HFFc6 (cell line): ENCODE data around the gene OST4. TPM values are rescaled to one million over a fixed set of nuclear protein-coding genes. Genes with fewer than 3 reads are reported as not detected.

Experiments
- DNase-seq: peaks from one replicate; pipeline ENCODE4 v3.0.0-alpha.2; 2018
- H3K27ac Mint-ChIP-seq: 2 replicates; pipeline ENCODE4 v1.8.0; 2020; ENCODE audit warnings: mild to moderate bottlenecking, mixed read lengths
- H3K27me3 Mint-ChIP-seq: 2 replicates; pipeline ENCODE4 v1.8.0; 2021; ENCODE audit warnings: mild to moderate bottlenecking, moderate library complexity, mixed read lengths; ENCODE audit not compliant: insufficient read depth
- H3K36me3 Mint-ChIP-seq: 2 replicates; pipeline ENCODE4 v1.8.0; 2021; ENCODE audit warnings: low read depth, mixed read lengths
- H3K4me1 Mint-ChIP-seq: 2 replicates; pipeline ENCODE4 v1.8.0; 2020; ENCODE audit warnings: low read depth, mixed read lengths
- H3K4me3 Mint-ChIP-seq: 2 replicates; pipeline ENCODE4 v1.8.0; 2020; ENCODE audit warnings: mild to moderate bottlenecking, moderate library complexity, mixed read lengths
- H3K9me3 Mint-ChIP-seq: 2 replicates; pipeline ENCODE4 v1.8.0; 2020; ENCODE audit warnings: mild to moderate bottlenecking, mixed read lengths
- CTCF ChIP-seq: fragments of 200-600 bp; sonication (generic); IDR thresholded peaks from 2 replicates; pipeline ENCODE4 v1.5.0; 2021; ENCODE audit warnings: antibody characterized with exemption, mild to moderate bottlenecking
- total RNA-seq, 6 experiments: library from RNA; stranded (reverse); fragmentation: NEBNext Ultra II Directional; extraction: Animal tissue kit (Norgen Biotek cat#: 25700); gene quantifications; 2 replicates in 1 of 6; 3 replicates in 5 of 6; pipeline ENCODE4 v1.2.3, GENCODE V29; 2021

OST4 gene
- total RNA-seq, 6 experiments from 2014 or later, result 500 to 565 (median 548) TPM

GRCh38 chr2:27065128-27065527, 6.3 kb downstream of the OST4 start:
- peaks cover 2% of the 10 kb centered on the region; the same call in 1 of the 2 replicates for H3K27me3 Mint-ChIP-seq
- H3K4me3 Mint-ChIP-seq, result no peak overlapping the region
- H3K9me3 Mint-ChIP-seq, result no peaks in the 10 kb centered on the region
- no peak for DNase-seq
- peaks cover 57% of the 10 kb centered on the region for H3K36me3 Mint-ChIP-seq
- peaks cover 32% of the 10 kb centered on the region for H3K4me1 Mint-ChIP-seq
- TF ChIP-seq CTCF, result no peak
- no peak overlapping the region for H3K27ac Mint-ChIP-seq

GRCh38 chr2:27060323-27060722, 11.1 kb downstream of the OST4 start:
- H3K4me3 Mint-ChIP-seq, result no peak overlapping the region
- H3K27ac Mint-ChIP-seq, result no peak overlapping the region
- H3K4me1 Mint-ChIP-seq, result peaks cover 13% of the 10 kb centered on the region
- H3K27me3 Mint-ChIP-seq, result peaks cover 2% of the 10 kb centered on the region
- H3K9me3 Mint-ChIP-seq, result no peaks in the 10 kb centered on the region
- peaks cover 30% of the 10 kb centered on the region for H3K36me3 Mint-ChIP-seq
- TF ChIP-seq CTCF, result no peak
- no peak for DNase-seq

GRCh38 chr2:27059141-27059820, 12.2 kb downstream of the OST4 start:
- Mint-ChIP-seq H3K9me3 (no peaks in the 10 kb centered on the region), H3K27me3 (peaks cover 2% of the 10 kb centered on the region), H3K4me1 (peaks cover 9% of the 10 kb centered on the region), H3K4me3 (no peak overlapping the region), H3K27ac (no peak overlapping the region), H3K36me3 (peaks cover 32% of the 10 kb centered on the region)
- DNase-seq, result no peak
- no peak for TF ChIP-seq CTCF

GRCh38 chr2:27058210-27058609, 13.2 kb downstream of the OST4 start:
- no peak overlapping the region for H3K4me3 Mint-ChIP-seq
- DNase-seq, result no peak
- no peaks in the 10 kb centered on the region for H3K9me3 Mint-ChIP-seq
- peaks cover 28% of the 10 kb centered on the region for H3K36me3 Mint-ChIP-seq
- no peaks in the 10 kb centered on the region for H3K4me1 Mint-ChIP-seq
- H3K27me3 Mint-ChIP-seq, result peaks cover 2% of the 10 kb centered on the region
- H3K27ac Mint-ChIP-seq, result no peak overlapping the region
- no peak for TF ChIP-seq CTCF

GRCh38 chr2:27057184-27057583, 14.3 kb downstream of the OST4 start:
- no peak for DNase-seq
- H3K4me1 Mint-ChIP-seq, result peaks cover 9% of the 10 kb centered on the region; the same call in 1 of the 2 replicates
- peaks cover 20% of the 10 kb centered on the region for H3K36me3 Mint-ChIP-seq
- no peak overlapping the region for H3K4me3 Mint-ChIP-seq
- TF ChIP-seq CTCF, result no peak
- H3K9me3 Mint-ChIP-seq, result no peaks in the 10 kb centered on the region
- H3K27ac Mint-ChIP-seq, result no peak overlapping the region
- peaks cover 2% of the 10 kb centered on the region for H3K27me3 Mint-ChIP-seq
